AG04450 (cell line): Measurements from ENCODE around the gene PTPRT. TPM values are rescaled to one million over a fixed set of nuclear protein-coding genes. Genes with fewer than 3 reads are reported as not detected.

Experiments
- CTCF ChIA-PET: fragments of 300-600, 350-600 bp; formaldehyde crosslinking; extraction: SDS; loops from one replicate; lab custom pipeline; 2022; ENCODE audit warnings: antibody characterized with exemption, inconsistent platforms; lab: Charles Lee
- POLR2A ChIA-PET: fragments of 350-600 bp; formaldehyde crosslinking; extraction: SDS; loops from one replicate; lab custom pipeline; 2021; ENCODE audit warnings: antibody characterized with exemption, inconsistent platforms; lab: Yijun Ruan, JAX
- DNase-seq: peaks from one replicate; pipeline ENCODE4 v3.0.0-alpha.2; 2011; ENCODE audit warnings: low read depth, low spot score
- H3K27ac ChIP-seq: one replicate; pipeline ENCODE4 v1.5.1; 2012; ENCODE audit warnings: low read depth, low read length, control low read depth
- H3K27me3 ChIP-seq: one replicate; pipeline ENCODE4 v1.6.0; 2012; ENCODE audit warnings: low read length; ENCODE audit not compliant: control insufficient read depth, insufficient read depth
- H3K4me3 ChIP-seq: 2 replicates; pipeline ENCODE4 v1.5.1; 2011; ENCODE audit warnings: mild to moderate bottlenecking, low read depth, low read length, control low read depth
- H3K9me3 ChIP-seq: 2 replicates; pipeline ENCODE4 v1.5.1; 2012; ENCODE audit warnings: low read length; ENCODE audit not compliant: control insufficient read depth, insufficient read depth
- CTCF ChIP-seq: IDR thresholded peaks from 2 replicates; pipeline ENCODE4 v1.5.1; 2011; ENCODE audit warnings: low read depth, low read length, control low read depth, inconsistent platforms
- polyA plus RNA-seq: library from polyadenylated mRNA; depleted of rRNA; stranded (reverse); fragments of >200 nt; gene quantifications from 2 replicates; pipeline ENCODE4 v1.2.3, GENCODE V29; 2011
- small RNA-seq: library from RNA; depleted of rRNA; stranded (forward); fragments of <200 nt; gene quantifications from one replicate; pipeline ENCODE3, GENCODE V24; 2012; ENCODE audit warnings: low read depth; ENCODE audit not compliant: insufficient read length

Gene PTPRT
- polyA plus RNA-seq, 1 experiment = not detected

DNA sequence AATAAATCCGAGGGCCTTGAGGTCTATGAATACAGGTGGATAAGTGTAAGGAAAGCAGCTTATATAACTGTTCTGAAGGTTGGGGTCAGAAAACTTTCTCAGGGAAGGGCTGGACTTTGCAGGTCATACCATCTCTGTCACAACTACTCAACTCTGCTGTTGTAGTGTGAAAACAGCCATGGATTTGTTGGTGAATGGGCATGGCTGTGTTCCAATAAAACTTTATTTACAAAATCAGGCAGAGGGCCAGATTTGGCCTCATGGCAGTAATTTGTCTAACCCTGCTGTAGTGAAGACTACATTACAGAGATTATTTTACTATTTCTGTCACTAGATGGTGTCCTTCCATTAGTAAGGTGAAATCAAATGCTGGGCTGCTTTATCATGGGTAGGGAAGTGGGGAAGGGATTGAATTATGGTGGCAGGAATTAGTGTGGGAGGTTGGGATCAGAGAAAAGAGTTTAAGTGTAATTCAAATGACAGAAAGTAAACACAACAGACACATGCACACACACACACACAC is 1161.9 kb downstream of the PTPRT start:
- ChIA-PET POLR2A (no interaction called here), CTCF (no interaction called here)
- Histone ChIP-seq H3K27ac (no peak overlapping the region), H3K4me3 (no peak overlapping the region), H3K9me3 (peaks cover 21% of the 10 kb centered on the region; the same call in 1 of the 2 replicates), H3K27me3 (no peaks in the 10 kb centered on the region)
- no peak for DNase-seq
- no peak for TF ChIP-seq CTCF

- POLR2A ChIA-PET = no interaction called here
Observed at GRCh38 chr20:42026599-42026998, 1163.1 kb downstream of the PTPRT start.

DNA sequence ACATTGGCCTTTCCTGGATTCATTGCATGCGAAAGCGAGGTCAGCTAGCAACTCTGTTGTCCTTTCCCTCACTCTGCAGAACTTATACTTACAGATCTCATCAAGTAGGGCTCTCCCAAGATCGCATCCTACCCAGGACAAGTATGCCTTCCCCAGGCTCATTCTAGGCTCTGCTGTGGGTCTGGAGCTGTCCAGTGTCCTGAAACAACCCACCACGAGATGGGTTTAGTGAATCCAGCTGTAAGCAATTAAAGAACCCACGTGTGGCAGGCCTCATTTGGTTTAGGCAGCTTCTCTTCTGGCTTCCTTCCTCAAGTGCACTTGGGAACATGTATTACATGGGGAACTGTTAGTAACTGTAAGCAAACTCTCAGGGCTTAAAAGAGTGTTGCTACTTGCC is 1165.1 kb downstream of the PTPRT start:
- POLR2A ChIA-PET = no interaction called here
- H3K4me3 ChIP-seq = no peak overlapping the region
- CTCF ChIA-PET = no interaction called here
- TF ChIP-seq CTCF = no peak
- peaks cover 20% of the 10 kb centered on the region; the same call in 1 of the 2 replicates for H3K9me3 ChIP-seq
- H3K27me3 ChIP-seq = no peaks in the 10 kb centered on the region
- no peak overlapping the region for H3K27ac ChIP-seq
- DNase-seq = no peak

More at GRCh38 chr20:42026599-42026998, 1163.1 kb downstream of the PTPRT start:
- Histone ChIP-seq H3K27ac (no peak overlapping the region), H3K9me3 (peaks cover 21% of the 10 kb centered on the region; the same call in 1 of the 2 replicates), H3K27me3 (no peaks in the 10 kb centered on the region), H3K4me3 (no peak overlapping the region)
- no peak for TF ChIP-seq CTCF
- CTCF ChIA-PET = no interaction called here
- DNase-seq = no peak

Small RNA genes lying within 50 kb of the gene (small RNA-seq; reads per million reads assigned to genes)
- gene RN7SKP100 = not detected
